ENCODE data around the gene ENPP3.

The ENPP3 gene

DNA sequence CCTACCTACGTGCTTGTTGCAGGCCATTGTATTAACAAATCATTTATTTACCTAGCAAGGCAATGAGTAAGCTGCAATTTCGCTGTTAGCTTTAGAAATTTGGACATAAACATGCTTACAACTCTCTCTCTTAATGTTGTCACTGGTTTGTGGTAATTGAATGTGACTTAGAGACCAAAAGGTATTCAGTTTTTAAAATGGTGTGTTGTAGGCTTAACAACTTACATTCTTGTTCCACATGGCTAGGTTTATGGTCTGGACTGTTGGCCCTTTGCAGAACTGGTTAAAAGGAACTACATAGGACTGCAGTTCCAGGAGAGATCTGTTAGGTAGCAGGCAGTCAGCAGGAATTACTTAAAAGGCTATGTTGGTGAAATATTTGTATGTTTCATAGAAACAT, 84.1 kb downstream of the ENPP3 start:
- DNase-seq (ENCODE audit: low read depth): no peak
- TF ChIP-seq, protein P1, sequence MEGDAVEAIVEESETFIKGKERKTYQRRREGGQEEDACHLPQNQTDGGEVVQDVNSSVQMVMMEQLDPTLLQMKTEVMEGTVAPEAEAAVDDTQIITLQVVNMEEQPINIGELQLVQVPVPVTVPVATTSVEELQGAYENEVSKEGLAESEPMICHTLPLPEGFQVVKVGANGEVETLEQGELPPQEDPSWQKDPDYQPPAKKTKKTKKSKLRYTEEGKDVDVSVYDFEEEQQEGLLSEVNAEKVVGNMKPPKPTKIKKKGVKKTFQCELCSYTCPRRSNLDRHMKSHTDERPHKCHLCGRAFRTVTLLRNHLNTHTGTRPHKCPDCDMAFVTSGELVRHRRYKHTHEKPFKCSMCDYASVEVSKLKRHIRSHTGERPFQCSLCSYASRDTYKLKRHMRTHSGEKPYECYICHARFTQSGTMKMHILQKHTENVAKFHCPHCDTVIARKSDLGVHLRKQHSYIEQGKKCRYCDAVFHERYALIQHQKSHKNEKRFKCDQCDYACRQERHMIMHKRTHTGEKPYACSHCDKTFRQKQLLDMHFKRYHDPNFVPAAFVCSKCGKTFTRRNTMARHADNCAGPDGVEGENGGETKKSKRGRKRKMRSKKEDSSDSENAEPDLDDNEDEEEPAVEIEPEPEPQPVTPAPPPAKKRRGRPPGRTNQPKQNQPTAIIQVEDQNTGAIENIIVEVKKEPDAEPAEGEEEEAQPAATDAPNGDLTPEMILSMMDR (IDR thresholded peaks at IDR 0.05; ENCODE audit: insufficient read depth, low read depth, low read length, missing control alignments): no peak
- H3K4me3 ChIP-seq (ENCODE audit: low read length): no peak overlapping the region

DNA sequence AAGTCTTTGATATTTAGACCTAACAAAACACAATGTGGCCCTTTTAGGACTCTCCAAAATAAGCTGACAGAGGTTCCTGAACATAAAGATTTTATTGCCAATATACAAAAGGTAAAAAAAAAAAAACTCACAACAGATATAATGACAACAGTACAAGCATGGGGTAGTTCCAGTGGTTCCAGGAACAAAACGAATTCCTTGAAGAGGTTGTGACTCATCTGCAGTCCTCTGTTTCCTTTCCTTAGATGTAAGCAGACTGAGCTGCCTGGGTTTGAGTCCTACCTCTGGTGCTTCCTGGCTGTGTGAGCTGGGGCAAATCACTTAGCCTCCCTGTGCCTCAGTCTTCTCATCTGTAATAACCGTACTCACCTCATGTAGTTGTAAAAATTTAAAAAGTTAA, 87.0 kb downstream of the ENPP3 start:
- TF ChIP-seq, protein P1 (IDR thresholded peaks at IDR 0.05; ENCODE audit: insufficient read depth, low read depth, low read length, missing control alignments): no peak
- no peak overlapping the region for H3K4me3 ChIP-seq (ENCODE audit: low read length)
- peak; percentile 5 for DNase-seq (ENCODE audit: low read depth)

DNA sequence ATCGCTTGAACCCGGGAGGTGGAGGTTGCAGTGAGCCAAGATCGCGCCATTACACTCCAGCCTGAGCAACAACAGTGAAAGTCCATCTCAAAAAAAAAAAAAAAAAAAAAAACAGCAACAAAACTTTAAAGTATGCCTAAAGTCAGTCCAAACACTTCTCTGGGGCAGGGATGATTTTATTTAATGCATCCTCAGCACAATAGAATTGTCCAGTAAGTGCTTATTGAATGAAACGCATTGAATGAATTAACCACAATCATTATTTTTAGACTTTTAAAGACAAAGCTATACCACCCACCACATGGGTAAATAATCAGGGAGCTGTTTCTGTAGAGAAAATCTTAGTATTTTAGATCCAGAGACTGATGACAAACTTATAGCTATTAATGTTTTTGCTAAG, 90.4 kb downstream of the ENPP3 start:
- no peak overlapping the region for H3K4me3 ChIP-seq (ENCODE audit: low read length)
- TF ChIP-seq, protein P1 (IDR thresholded peaks at IDR 0.05; ENCODE audit: insufficient read depth, low read depth, low read length, missing control alignments): no peak
- DNase-seq (ENCODE audit: low read depth): no peak

DNA sequence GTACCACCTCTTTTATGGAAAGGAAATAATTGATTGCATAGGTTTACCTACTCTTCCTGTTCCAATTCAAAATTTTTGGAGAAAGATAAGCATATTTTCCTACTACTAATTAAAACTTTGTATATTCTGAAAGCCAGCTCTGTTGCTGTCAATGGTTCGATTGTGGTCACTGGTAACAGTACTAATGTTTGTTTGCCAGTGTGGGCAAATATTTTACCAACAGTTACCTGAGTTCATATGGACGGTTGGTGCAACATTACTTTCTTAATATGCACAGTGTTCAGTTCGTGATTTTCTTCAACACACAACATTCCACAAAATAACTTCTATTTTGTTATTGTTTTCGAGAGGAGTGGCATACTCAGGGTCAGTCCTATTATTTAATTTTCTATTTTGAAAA, 90.8 kb downstream of the ENPP3 start:
- no peak overlapping the region for H3K4me3 ChIP-seq (ENCODE audit: low read length)
- no peak for DNase-seq (ENCODE audit: low read depth)
- TF ChIP-seq, protein P1 (IDR thresholded peaks at IDR 0.05; ENCODE audit: insufficient read depth, low read depth, low read length, missing control alignments): no peak

DNA sequence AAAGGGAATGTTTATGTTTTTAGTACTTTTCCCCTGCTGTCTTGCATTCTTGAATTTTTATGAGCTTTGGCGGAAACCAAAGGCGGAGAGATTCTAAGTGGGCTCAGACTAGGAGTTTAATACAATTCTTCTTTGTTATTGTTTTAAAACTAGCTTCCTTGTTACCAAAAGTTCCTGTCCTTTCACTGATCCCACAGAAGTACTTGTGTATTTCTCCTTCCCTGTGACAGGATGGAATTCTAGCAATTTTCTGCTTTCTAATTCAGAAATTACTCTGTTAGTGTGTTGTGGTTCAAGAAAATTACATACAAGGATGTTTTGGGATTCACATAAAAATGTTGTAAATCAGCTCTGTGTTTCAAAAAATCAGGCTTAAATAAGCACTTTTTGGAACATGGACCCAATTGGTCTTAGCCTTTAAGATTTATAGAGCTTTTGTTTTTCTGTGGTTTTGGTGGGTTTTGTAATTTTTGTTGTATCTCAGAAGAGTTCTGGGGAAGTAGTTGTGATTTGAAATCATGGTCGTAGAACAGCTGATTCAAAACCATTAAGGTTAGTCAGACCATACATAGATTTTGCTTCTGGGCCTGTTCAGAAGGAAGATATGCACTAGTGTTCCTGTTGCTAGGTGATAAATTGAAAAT, 91.3 kb downstream of the ENPP3 start:
- H3K4me3 ChIP-seq (ENCODE audit: low read length): no peak overlapping the region
- no peak for DNase-seq (ENCODE audit: low read depth)
- TF ChIP-seq, protein P1 (IDR thresholded peaks at IDR 0.05; ENCODE audit: insufficient read depth, low read depth, low read length, missing control alignments): no peak

DNA sequence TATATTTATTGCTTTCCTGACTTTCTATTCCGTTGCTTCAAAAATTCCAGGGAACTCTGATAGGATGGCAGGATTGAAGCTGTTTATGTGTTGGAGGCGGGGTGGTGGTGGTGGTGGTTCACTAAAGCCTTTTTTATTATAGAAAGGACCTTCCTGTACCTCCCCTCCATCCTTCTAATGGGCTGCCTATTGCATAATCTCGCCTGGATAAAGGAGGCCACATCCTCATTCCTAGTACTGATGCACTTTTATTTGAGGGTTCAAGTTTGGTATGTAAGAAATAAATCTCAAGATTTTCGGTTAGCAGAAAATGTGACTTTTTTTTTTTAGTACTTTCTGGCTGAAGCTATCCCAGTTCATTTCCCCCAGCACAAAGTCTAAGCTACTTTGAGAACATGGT, 92.4 kb downstream of the ENPP3 start:
- TF ChIP-seq, protein P1 (IDR thresholded peaks at IDR 0.05; ENCODE audit: insufficient read depth, low read depth, low read length, missing control alignments): no peak
- DNase-seq (ENCODE audit: low read depth): no peak
- H3K4me3 ChIP-seq (ENCODE audit: low read length): no peak overlapping the region

DNA sequence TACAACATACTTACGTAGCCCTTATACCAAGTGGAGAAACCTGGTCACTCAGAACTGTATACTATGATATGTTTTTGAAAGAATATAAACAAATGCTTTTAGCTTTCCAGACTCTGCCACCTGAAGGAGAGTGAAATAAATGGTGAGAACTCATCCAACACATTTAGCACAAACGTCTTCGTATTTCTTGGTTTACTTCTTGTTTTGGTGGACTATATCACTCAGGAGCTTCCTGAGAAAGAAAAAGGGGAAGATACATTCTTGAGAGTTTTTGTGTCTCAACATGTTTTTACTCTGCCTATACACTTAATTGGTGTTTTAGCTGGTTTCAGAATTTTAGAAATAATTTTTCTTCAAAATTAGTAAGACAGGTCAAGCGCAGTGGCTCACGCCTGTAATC, 93.2 kb downstream of the ENPP3 start:
- no peak for DNase-seq (ENCODE audit: low read depth)
- H3K4me3 ChIP-seq (ENCODE audit: low read length): no peak overlapping the region
- TF ChIP-seq, protein P1 (IDR thresholded peaks at IDR 0.05; ENCODE audit: insufficient read depth, low read depth, low read length, missing control alignments): no peak

Data from epithelial cell of esophagus (primary cell).